C4-2B (cell line): ENCODE measurements around the gene TSR3.

Source experiments
- H3K27ac ChIP-seq: fragments of 450-650 bp; 2 replicates; pipeline ENCODE4 v1.5.1; 2017
- CTCF ChIP-seq: fragments of 450-650 bp; conservative IDR thresholded peaks from 2 replicates; pipeline ENCODE4 v1.5.1; 2017; ENCODE audit warnings: mild to moderate bottlenecking
- ZFX ChIP-seq: fragments of 450-650 bp; IDR thresholded peaks from 2 replicates; pipeline ENCODE4 v1.6.1; 2017

Gene TSR3

DNA sequence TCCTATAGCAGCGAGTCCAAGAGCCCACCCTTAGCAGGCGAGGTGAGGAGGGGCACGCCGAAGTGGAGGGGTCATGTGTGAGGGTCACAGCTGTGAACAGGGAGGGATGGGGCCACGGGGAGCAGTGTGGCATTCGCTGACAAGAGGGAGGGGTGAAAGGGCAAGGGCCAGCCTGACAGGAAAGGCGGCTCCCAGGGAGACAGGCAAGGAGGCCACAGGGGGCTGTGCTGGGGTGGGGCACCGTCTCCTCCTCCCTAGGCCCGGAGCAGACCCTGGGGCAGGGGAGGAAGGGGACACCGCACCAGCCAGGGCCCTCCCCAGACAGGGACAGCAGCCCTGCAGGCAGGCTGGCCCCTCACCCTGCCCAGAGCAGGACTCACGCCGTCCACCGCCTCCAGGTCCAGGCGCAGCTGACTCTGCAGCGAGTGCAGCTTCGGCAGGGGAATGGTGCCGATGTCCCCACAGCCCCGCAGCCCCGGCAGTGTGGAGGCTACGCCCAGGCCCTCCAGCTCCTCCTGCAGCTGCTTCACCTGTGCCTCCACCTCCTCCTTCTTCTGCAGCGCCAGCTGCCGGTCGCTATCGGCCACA is 15.1 kb upstream of the TSR3 start:
- no peak for TF ChIP-seq ZFX
- no peak for TF ChIP-seq CTCF
- H3K27ac ChIP-seq, result peak overlapping the region; percentile 73

DNA sequence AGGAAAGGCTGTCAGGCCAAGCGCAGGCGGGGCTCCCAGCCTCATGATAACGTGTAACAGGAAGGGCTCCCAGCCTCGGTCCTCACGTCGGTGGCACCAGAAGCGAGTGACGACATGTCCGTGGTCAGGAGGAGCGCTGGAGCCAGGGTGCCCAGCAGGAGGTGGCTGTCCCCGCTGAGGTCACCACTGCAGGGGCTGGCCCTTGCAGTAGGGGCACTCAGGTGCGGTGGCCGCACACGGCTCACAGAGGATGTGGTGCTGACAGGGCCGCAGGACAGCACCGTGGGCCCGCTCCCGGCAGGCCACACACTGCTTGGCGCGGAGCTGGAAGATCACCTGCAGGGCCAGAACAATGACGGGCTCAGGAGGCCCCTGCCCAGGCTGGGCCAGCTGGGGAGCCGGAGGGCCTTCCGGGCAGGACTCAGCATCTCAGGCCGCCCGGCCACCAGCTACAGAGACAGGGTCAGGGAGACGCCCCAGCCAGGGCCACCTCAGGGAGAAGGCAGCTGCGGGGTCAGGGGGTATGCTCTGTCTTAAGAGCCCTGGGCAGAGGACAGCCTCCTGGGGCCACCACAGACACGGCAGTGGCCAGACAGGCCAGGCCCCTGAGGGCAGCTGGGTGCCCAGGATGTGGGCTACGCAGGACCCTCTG is 14.5 kb upstream of the TSR3 start:
- TF ChIP-seq ZFX (no peak), CTCF (no peak)
- peak overlapping the region; percentile 73; the same call in 1 of the 2 replicates for H3K27ac ChIP-seq

DNA sequence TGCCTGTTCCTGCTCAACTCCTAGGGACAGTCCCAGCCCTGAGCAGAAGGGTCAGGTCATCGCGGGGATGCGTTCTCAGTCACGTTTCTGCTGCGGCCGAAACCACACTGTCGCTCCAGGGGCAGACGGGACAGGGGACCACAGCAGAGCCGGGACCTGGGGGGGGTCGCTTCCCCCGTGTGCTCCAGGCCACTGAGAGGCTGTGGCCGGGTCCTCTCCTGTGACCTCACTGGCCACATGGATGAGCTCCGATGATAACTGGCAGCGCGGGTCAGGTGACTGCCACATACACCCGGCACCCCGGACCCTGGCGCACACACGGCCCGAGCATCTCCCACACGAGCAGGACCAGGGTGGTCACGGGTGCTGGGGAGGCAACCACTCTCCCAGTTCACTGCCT is 12.8 kb upstream of the TSR3 start:
- H3K27ac ChIP-seq, result no peak overlapping the region
- TF ChIP-seq ZFX (no peak), CTCF (no peak)

DNA sequence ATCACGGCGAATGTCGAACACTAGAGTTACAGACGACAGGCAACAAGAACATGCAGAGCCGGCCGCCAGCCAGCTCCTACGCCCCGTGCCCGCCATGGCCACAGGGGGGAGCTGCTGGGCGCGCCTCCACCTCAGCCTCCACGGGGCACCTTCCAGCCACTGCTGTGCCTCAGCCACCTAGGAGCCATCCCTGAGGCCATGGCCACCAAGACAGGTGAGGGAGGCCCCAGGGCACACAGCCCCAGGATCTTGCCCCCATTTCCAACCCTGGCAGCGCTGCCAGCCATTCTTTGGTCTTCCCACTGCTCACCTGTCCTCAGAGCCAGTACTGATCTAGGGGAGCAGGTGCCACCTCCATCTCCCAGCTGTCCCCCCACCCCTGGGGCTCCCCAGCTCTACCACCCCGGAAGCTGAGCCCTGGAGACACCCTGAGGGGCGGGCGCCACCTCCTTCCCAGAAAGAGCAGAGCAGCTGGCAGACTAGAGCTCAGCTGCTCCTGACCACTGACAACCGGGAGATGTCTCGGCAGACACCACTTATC is 11.9 kb upstream of the TSR3 start:
- TF ChIP-seq ZFX (no peak), CTCF (peak; percentile 92)
- no peak overlapping the region for H3K27ac ChIP-seq

- TF ChIP-seq CTCF (no peak), ZFX (no peak)
- no peak overlapping the region for H3K27ac ChIP-seq
These were observed 11.1 kb upstream of the TSR3 start for GRCh38 chr16:1362807-1363206.

- TF ChIP-seq ZFX, result no peak
- no peak for TF ChIP-seq CTCF
- H3K27ac ChIP-seq, result no peak overlapping the region
These were observed 10.1 kb upstream of the TSR3 start for GRCh38 chr16:1361685-1362360.

GRCh38 chr16:1357906-1358566 is 6.4 kb upstream of the TSR3 start:
- H3K27ac ChIP-seq, result no peak overlapping the region
- TF ChIP-seq ZFX (no peak), CTCF (no peak)
